NAMALWA (cell line): ENCODE data around the gene RNF10.
"Not testable (repeated sequence)": the region's sequence is repeated elsewhere in the genome, so short reads cannot be mapped to it uniquely, and the experiment has no call there.

Experiments used
- DNase-seq: peaks from one replicate; pipeline ENCODE4 v3.0.0-alpha.2; 2015; ENCODE audit warnings: low spot score

The RNF10 gene

GRCh38 chr12:120580787-120581723 is 46.9 kb downstream of the RNF10 start, which contains the start of gene POP5:
POP5 (minus strand) TSS chr12:120581402; CDS start chr12:120581362, 40 bp downstream.
- peak; percentile 99 for DNase-seq

GRCh38 chr12:120581998-120582397 is 47.8 kb downstream of the RNF10 start:
- no peak for DNase-seq

- DNase-seq, result peak; percentile 89
Measured at GRCh38 chr12:120583478-120584030, 49.4 kb downstream of the RNF10 start.

GRCh38 chr12:120584343-120585149 is 50.4 kb downstream of the RNF10 start:
- no peak for DNase-seq

GRCh38 chr12:120586206-120586605 is 52.0 kb downstream of the RNF10 start:
- DNase-seq, result no peak

GRCh38 chr12:120586860-120587259 is 52.7 kb downstream of the RNF10 start:
- DNase-seq, result no peak

- no peak for DNase-seq
Measured at GRCh38 chr12:120588371-120588770, 54.2 kb downstream of the RNF10 start.

- DNase-seq, result no peak
Measured at GRCh38 chr12:120588948-120589930, 55.1 kb downstream of the RNF10 start.

- DNase-seq, result no peak
Measured at GRCh38 chr12:120590741-120591407, 56.7 kb downstream of the RNF10 start.

GRCh38 chr12:120592121-120593049 is 58.2 kb downstream of the RNF10 start:
- no peak for DNase-seq

- no peak for DNase-seq
Measured at GRCh38 chr12:120596901-120597300, 62.7 kb downstream of the RNF10 start.

GRCh38 chr12:120597861-120598260 is 63.7 kb downstream of the RNF10 start:
- no peak for DNase-seq

- DNase-seq, result no peak
Measured at GRCh38 chr12:120598674-120599463, 64.7 kb downstream of the RNF10 start.

GRCh38 chr12:120599672-120600552 is 65.8 kb downstream of the RNF10 start:
- DNase-seq, result no peak

GRCh38 chr12:120602416-120602815 is 68.3 kb downstream of the RNF10 start:
- not testable (repeated sequence) for DNase-seq

GRCh38 chr12:120610560-120610959 is 76.4 kb downstream of the RNF10 start:
- DNase-seq, result no peak

GRCh38 chr12:120611534-120611933 is 77.4 kb downstream of the RNF10 start:
- DNase-seq, result not testable (repeated sequence)

- no peak for DNase-seq
Measured at GRCh38 chr12:120614848-120615247, 80.7 kb downstream of the RNF10 start.
